HCT116 (cell line): ENCODE data around the gene MGRN1. TPM values are rescaled to one million over a fixed set of nuclear protein-coding genes. Genes with fewer than 3 reads are reported as not detected.

Source experiments
- ATAC-seq: fragments of 200-7000 bp; cut with Tn5 transposase; 2 replicates; pipeline ENCODE4 v1.9.1; 2020; ENCODE audit warnings: mild to moderate bottlenecking, moderate library complexity
- BruUV-seq: library from RNA; stranded (reverse); fragments of 400-500 nt; replicated peaks from 2 replicates; lab custom pipeline; 2021; lab: Mats Ljungman, UMichigan
- CTCF ChIA-PET: fragments of 300-600 bp; sonication (Branson Sonifier 250); formaldehyde crosslinking; loops from one replicate; lab custom pipeline; 2021; ENCODE audit warnings: antibody characterized with exemption; lab: Charles Lee
- POLR2A ChIA-PET: fragments of 300-600, 350-600 bp; sonication (Branson Sonifier 250); formaldehyde crosslinking; loops from one replicate; lab custom pipeline; 2021; ENCODE audit warnings: antibody characterized with exemption; lab: Charles Lee
- RAD21 ChIA-PET, 2 experiments: fragments of 300-600 bp; sonication (Branson Sonifier 250); formaldehyde crosslinking; loops; one replicate each; lab custom pipeline; 2023; ENCODE audit warnings: low total read pairs in 2 of 2; ENCODE audit not compliant: uncharacterized antibody in 2 of 2, unreplicated experiment in 2 of 2, low non-redundant PET in 1 of 2; lab: Charles Lee
- DNase-seq: peaks from one replicate; pipeline ENCODE4 v3.0.0-alpha.2; 2010; ENCODE audit warnings: low read depth, low spot score
- H2AFZ ChIP-seq: fragments of 200-600 bp; shearing (Covaris generic), sonication (generic); 2 replicates; pipeline ENCODE4 v1.6.1; 2017; ENCODE audit warnings: low read depth, mixed run types, mixed read lengths, antibody characterized with exemption, low read length; ENCODE audit not compliant: poor library complexity, severe bottlenecking
- H3K27ac ChIP-seq: 2 replicates; pipeline ENCODE4 v1.5.1; 2012; ENCODE audit warnings: low read depth, low read length
- H3K27me3 ChIP-seq: fragments of 200-600 bp; sonication (generic); 2 replicates; pipeline ENCODE4 v1.6.1; 2016; ENCODE audit warnings: mixed run types, low read length, mixed read lengths; ENCODE audit not compliant: insufficient read depth
- H3K36me3 ChIP-seq, 2 experiments: fragments of 200-500 bp in 1 of 2; fragments of 200-600 bp in 1 of 2; sonication (Bioruptor generic) in 1 of 2; sonication (generic) in 1 of 2; 2 replicates each; pipeline versions ENCODE4 v1.5.1 to v1.6.1; 2014 to 2016; ENCODE audit warnings: low read length in 2 of 2, inconsistent platforms in 1 of 2, mixed read lengths in 1 of 2, mixed run types in 1 of 2; ENCODE audit not compliant: insufficient read depth in 2 of 2, control insufficient read depth in 1 of 2
- H3K4me1 ChIP-seq, 2 experiments: fragments of 200-600 bp in 1 of 2; sonication (generic) in 1 of 2; 2 replicates each; pipeline versions ENCODE4 v1.5.1 to v1.6.1; 2012 to 2017; ENCODE audit warnings: low read length in 2 of 2, inconsistent platforms in 1 of 2, mild to moderate bottlenecking in 1 of 2, mixed read lengths in 1 of 2, mixed run types in 1 of 2, moderate library complexity in 1 of 2; ENCODE audit not compliant: insufficient read depth in 2 of 2, control insufficient read depth in 1 of 2
- H3K4me2 ChIP-seq: fragments of 200-600 bp; sonication (generic); 2 replicates; pipeline ENCODE4 v1.6.1; 2017; ENCODE audit warnings: mixed run types, low read length, mixed read lengths
- H3K4me3 ChIP-seq, 2 experiments: fragments of 200-600 bp in 1 of 2; sonication (generic) in 1 of 2; replicated peaks in 1 of 2; 2 replicates each; pipeline ENCODE4 v1.5.1; 2011 to 2016; ENCODE audit warnings: low read length in 2 of 2, control low read depth in 1 of 2, low read depth in 1 of 2, mild to moderate bottlenecking in 1 of 2, mixed read lengths in 1 of 2, mixed run types in 1 of 2
- H3K79me2 ChIP-seq: fragments of 200-600 bp; sonication (generic); 2 replicates; pipeline ENCODE4 v1.6.1; 2017; ENCODE audit warnings: mild to moderate bottlenecking, mixed run types, low read length, moderate library complexity, mixed read lengths; ENCODE audit not compliant: insufficient read depth
- H3K9ac ChIP-seq: fragments of 200-600 bp; sonication (generic); 2 replicates; pipeline ENCODE4 v1.6.1; 2016; ENCODE audit warnings: low read length, mixed read lengths
- H3K9me2 ChIP-seq: fragments of 200-600 bp; sonication (generic), shearing (Covaris generic); 2 replicates; pipeline ENCODE4 v1.6.1; 2017; ENCODE audit warnings: mixed run types, mild to moderate bottlenecking, moderate library complexity; ENCODE audit not compliant: insufficient read depth
- H3K9me3 ChIP-seq, 2 experiments: fragments of 200-500 bp in 1 of 2; fragments of 200-600 bp in 1 of 2; sonication (Bioruptor generic) in 1 of 2; sonication (generic) in 1 of 2; 2 replicates each; pipeline ENCODE4 v1.6.1; 2014 to 2017; ENCODE audit warnings: low read length in 2 of 2, mixed read lengths in 2 of 2, inconsistent platforms in 1 of 2, low read depth in 1 of 2, mild to moderate bottlenecking in 1 of 2, mixed run types in 1 of 2, moderate library complexity in 1 of 2; ENCODE audit not compliant: control insufficient read depth in 1 of 2, insufficient read depth in 1 of 2
- H4K20me1 ChIP-seq: fragments of 200-600 bp; sonication (generic), shearing (Covaris generic); 2 replicates; pipeline ENCODE4 v1.6.1; 2017; ENCODE audit warnings: mixed run types, mild to moderate bottlenecking, moderate library complexity; ENCODE audit not compliant: insufficient read depth
- CBX3 ChIP-seq: IDR thresholded peaks from 2 replicates; pipeline ENCODE4 v1.6.1; 2012; ENCODE audit warnings: low read depth
- CTCF ChIP-seq, 3 experiments: fragments of 200-600 bp in 1 of 3; sonication (generic) in 1 of 3; IDR thresholded peaks in 2 of 3; conservative IDR thresholded peaks in 1 of 3; 2 replicates each; pipeline ENCODE4 v1.5.1; 2012 to 2017; ENCODE audit warnings: low read depth in 2 of 3, low read length in 2 of 3, antibody characterized with exemption in 1 of 3, borderline replicate concordance in 1 of 3, control low read depth in 1 of 3, mild to moderate bottlenecking in 1 of 3, mixed read lengths in 1 of 3, mixed run types in 1 of 3, moderate library complexity in 1 of 3; ENCODE audit not compliant: insufficient read depth in 1 of 3
- EGR1 ChIP-seq: IDR thresholded peaks from 2 replicates; pipeline ENCODE4 v1.6.1; 2012; ENCODE audit warnings: low read depth
- POLR2A ChIP-seq: IDR thresholded peaks from 2 replicates; pipeline ENCODE4 v1.7.0; 2011; ENCODE audit warnings: borderline replicate concordance; ENCODE audit not compliant: insufficient read depth, insufficient read length; ENCODE audit errors: extremely low read depth
- TCF7L2 ChIP-seq: IDR thresholded peaks from 2 replicates; pipeline ENCODE4 v1.7.0; 2011; ENCODE audit warnings: borderline replicate concordance, inconsistent platforms; ENCODE audit not compliant: insufficient read depth, insufficient read length; ENCODE audit errors: extremely low read depth
- ZFX ChIP-seq: fragments of 450-650 bp; IDR thresholded peaks from 2 replicates; pipeline ENCODE4 v1.6.1; 2017
- ZNF274 ChIP-seq: fragments of 200-500 bp; sonication (Bioruptor generic); IDR thresholded peaks from 2 replicates; pipeline ENCODE4 v1.6.1; 2014; ENCODE audit warnings: mild to moderate bottlenecking, low read depth, low read length, inconsistent platforms
- intact Hi-C: fragments of 100-400 bp; cut with micrococcal nuclease; formaldehyde crosslinking; loops from 2 replicates; pipeline ENCODE4 v1.10.0; 2022
- total RNA-seq: library from RNA; stranded (reverse); gene quantifications from one replicate; pipeline ENCODE4 v1.2.1, GENCODE V29; 2021; ENCODE audit not compliant: unreplicated experiment

The MGRN1 gene
- total RNA-seq, 1 experiment from 2014 or later, result 50.6 TPM

- no peak for ATAC-seq
- RAD21 ChIA-PET, result interaction anchor here in 1 of 2 experiments (0.6 kb wide), 1 partner anchor 33 kb away, joined by 4 read pairs; no protein-coding TSS in a partner anchor
- no peaks in the 10 kb centered on the region for H3K9me2 ChIP-seq
- no TSS peak for BruUV-seq
- H4K20me1 ChIP-seq, result no peaks in the 10 kb centered on the region
- no peak for DNase-seq
- intact Hi-C loops, result loop anchor here (5.0 kb wide), 1 partner anchor 319 kb away; no protein-coding TSS in a partner anchor
- H3K4me3 ChIP-seq, result no peak overlapping the region; a peak in 1 of 4 replicates
- no peak overlapping the region for H3K9ac ChIP-seq
- no peaks in the 10 kb centered on the region for H3K36me3 ChIP-seq
- no peaks in the 10 kb centered on the region for H3K27me3 ChIP-seq
- peak overlapping the region; percentile 89 for H3K4me2 ChIP-seq
- peaks cover 15 to 26% of the 10 kb centered on the region in 2 experiments for H3K4me1 ChIP-seq
- TF ChIP-seq ZNF274 (no peak), CTCF (IDR thresholded peaks at IDR 0.05 in 2 of 3, conservative IDR thresholded peaks at IDR 0.05 in 1 of 3; ENCODE audit: borderline replicate concordance in 1 of 3, insufficient read depth in 1 of 3, low read depth in 2 of 3, low read length in 2 of 3) (no peak), EGR1 (no peak), TCF7L2 (no peak), POLR2A (no peak), ZFX (no peak), CBX3 (no peak)
- TF ChIP-seq, all 23 proteins: peak for 0
- Histone ChIP-seq H3K9me3 (no peaks in the 10 kb centered on the region), H2AFZ (no peak overlapping the region), H3K79me2 (peaks cover 33% of the 10 kb centered on the region), H3K27ac (0 out of 2 replicates have a peak overlapping the region, but pooled peaks have one; percentile 95)
- ChIA-PET CTCF (interaction anchor here (1.0 to 1.5 kb wide), 8 partner anchors 8 to 145 kb away, joined by 3 to 18 read pairs (median 4); no protein-coding TSS in a partner anchor), POLR2A (interaction anchor here (1.0 kb wide), 1 partner anchor 8 kb away, joined by 7 read pairs; no protein-coding TSS in a partner anchor)
These were observed 1.0 kb upstream of the MGRN1 start for GRCh38 chr16:4623593-4623992.
